HG03432 (cell line): ENCODE measurements around the gene PLEKHH1.
"Not testable (repeated sequence)": the region's sequence is repeated elsewhere in the genome, so short reads cannot be mapped to it uniquely, and the experiment has no call there.

ENCODE experiments used
- ATAC-seq: cut with Tn5 transposase; IDR thresholded peaks from one replicate; pipeline ENCODE4 v1.9.1; 2021; ENCODE audit warnings: mild to moderate bottlenecking, moderate library complexity; ENCODE audit not compliant: unreplicated experiment

Gene PLEKHH1

DNA sequence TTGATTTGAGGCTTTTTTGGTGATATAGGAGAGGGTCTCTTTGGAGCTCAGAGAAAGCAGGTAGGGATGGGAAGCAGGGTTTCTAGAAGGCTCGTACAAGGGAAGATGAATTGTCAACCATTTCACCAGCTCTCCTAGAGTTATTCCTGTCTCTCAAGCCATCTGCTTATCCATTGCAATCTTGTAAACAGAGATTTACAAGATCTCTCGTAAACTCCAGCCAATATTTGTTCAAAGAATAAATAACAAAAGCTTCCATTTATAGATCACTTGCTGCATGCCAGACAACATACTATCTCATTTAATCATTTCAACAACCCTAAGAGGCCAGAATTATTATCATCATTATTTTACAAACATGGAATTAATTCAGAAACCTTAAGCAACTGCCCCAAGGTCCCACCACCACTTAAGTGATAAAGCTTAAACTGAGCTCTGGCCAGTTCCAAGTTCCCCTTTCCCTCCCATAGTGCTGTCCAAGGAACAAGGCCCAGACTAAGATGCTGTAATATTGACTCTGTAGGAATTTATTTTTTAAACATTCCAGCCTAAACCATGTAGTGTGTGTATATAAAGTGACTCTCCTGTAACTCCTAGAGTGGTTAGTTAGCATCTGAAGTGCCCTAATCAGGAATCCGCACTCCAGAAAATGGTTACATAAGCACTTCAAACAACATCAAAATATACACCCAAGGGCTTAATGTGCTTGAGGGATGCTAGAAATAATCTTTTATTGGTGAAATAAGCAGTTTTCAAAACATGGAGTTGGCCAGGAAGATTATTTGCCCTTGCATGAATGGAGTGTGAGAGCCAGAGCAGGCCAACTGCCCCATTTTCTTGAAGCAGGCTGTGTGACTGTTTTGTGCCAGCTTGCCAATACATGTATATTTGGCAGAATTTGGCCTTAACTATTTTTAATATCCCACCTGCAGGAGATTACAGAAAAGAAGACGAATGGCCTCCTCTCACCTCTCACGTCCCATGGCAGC lies 2.8 kb upstream of the PLEKHH1 start:
- ATAC-seq = no peak

DNA sequence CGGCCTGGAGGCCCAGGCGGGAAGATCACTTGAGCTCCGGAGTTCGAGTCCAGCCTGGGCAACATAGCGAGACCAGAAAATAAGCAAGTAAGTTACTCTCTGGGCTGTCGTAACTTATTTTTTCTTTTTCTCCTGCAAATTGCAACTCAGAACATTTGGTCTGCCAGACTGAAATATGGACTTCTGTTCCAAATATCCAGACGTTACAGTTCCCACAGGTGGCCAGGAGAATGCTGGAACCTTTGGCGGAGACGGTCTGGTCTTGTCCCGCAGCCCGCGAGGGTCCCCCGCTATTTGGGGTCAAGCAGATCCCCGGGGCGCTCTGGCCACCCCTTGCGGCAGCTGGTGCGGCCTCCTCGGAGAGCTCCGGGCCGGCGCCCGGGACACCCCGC lies 488 bp upstream of the PLEKHH1 start:
- no peak for ATAC-seq

DNA sequence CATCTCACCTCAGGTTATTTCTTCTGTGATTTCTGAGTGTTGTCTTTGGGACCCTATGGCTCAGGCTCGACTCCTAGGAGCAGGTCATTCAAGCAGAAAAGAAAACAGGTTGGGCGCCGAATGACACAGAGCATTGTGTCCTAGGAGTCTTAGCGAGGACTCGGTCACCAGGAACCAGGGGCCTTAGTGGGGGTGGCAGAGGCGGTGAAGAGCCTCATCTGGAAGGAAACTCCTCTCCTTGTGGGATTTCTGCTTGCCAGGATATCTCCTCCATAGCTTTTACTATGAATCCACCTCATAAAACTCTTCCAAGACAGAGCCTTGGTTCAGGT lies 630 bp downstream of the PLEKHH1 start:
- ATAC-seq = no peak

DNA sequence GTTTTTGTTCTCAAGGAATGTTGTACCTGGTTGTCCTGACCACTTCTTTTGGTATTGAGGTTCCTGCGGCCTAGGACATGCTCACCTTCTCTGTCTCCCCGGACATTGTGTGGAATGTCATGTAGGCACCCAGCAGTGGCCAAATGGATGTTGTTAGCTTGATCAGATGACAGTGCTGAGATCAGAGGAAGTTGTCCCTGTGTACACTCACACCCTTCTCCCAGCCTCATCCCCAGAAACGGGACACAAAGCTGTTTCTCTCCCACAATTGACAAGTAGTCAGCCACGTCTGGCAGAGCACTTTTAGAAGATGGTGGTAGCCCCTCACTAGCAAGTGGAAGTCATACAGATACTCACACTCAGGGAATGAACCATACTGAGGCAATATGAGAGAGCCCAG lies 3.0 kb downstream of the PLEKHH1 start:
- no peak for ATAC-seq

DNA sequence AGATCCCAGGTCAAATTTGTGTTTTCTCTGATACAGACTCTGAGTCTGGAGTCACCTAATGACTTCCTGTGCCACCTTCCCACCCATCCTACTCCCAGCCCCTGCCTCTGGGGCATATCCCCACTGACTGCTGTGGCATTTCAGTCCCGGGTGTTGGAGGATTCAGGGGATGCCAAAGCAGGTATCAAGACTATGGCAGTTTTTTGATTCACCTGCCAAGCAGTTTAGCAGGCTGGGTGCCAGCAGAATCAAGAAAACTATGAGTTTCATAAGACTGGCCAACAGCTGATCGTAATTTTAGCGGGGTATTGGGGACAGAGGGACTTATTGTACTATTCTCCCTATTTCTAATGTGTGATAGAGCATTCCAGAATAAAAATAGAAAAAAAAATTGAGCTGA lies 4.6 kb downstream of the PLEKHH1 start:
- ATAC-seq = no peak

DNA sequence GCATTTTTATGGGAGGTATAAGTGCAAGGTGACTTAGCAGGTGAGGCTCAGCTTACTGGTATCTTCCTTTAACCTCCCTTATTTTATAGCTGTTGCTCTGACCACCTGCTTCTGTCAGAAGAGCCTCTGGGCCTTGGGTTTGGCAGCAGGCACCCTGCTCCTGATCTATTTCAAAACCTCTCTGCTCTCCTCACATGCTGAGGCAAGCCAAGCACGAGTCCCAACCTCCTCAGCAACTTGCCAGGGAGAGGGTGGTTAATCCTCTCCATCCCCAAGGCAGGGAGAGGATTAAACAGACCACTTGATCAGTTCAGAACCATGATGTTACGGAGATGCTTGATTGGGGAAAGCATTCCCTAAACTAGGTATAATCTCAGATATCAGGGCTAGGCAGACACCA lies 5.4 kb downstream of the PLEKHH1 start:
- ATAC-seq = no peak

DNA sequence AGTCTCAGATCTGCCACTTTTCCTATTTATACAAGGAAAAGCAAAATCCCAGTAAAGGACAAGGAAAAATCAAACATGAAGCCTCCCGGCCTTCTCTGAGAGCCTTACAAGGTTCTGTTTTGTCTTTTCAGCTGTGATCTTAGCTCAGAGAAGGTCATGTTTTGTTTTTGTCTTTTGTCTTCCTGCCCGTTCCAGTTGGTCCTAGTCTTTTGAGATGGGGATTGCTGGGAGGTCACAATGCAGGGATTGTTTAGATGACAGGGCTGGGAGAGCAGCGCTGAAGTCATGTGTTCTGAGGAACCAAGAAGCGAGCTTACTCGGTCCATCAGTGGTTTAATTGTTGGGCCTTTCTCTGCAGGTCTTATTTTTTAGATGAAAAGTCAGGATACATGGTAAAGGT lies 6.0 kb downstream of the PLEKHH1 start:
- no peak for ATAC-seq

DNA sequence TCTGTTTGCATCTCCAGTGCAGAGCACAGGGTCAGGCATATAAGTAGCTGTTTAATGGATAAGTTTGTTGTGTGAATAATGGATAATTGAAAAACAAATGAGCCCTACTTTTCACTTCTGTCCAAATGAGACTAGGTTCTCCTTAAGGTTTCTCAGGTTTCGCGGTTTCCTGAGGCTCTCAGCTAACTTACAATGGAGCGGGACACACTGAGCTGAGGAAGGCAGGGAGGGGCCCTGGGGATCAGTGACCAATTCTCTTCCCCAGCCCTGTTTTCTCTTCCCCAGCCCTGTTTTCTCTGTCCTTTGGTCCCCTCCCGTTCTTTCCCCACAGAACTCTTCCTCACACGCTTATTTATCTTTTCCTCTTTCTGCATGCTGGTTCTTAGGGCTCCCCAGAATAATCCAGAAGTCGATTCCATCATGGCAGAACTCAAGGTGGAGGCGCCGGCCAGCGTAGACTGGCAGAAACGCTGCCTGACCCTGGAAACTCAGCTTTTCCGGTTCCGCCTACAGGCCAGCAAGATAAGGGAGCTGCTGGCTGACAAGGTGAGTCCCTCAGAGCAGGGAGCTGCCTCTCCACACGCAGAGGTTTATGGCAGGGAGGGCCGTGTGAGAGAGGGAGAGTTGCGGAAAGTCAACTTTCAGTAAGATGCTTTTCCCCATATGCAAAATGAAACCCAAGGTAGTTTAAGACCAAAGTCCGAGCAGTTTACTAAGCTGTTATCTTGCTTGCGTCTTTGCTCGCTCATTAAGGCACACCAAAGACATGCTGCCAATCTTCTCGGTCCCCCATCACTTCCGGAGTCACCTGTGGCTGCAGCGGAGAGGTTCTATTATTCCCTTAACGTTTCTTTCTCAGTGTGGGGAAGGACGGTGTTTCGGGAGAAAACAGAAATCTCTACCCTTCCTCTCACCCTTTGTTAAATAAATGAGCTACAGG lies 8.6 kb downstream of the PLEKHH1 start:
- no peak for ATAC-seq

DNA sequence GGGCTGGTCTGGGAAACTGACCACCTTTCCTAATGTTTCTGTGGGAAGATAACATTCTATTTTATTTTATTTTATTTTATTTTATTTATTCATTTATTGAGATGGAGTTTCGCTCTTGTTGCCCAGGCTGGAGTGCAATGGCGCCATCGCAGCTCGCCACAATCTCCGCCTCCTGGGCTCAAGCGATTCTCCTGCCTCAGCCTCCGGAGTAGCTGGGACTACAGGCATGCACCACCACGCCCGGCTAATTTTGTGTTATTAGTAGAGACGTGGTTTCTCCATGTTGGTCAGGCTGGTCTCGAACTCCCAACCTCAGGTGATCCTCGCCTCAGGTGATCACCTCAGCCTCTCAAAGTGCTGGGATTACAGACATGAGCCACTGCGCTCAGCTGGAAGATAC lies 9.5 kb downstream of the PLEKHH1 start:
- ATAC-seq = not testable (repeated sequence)

DNA sequence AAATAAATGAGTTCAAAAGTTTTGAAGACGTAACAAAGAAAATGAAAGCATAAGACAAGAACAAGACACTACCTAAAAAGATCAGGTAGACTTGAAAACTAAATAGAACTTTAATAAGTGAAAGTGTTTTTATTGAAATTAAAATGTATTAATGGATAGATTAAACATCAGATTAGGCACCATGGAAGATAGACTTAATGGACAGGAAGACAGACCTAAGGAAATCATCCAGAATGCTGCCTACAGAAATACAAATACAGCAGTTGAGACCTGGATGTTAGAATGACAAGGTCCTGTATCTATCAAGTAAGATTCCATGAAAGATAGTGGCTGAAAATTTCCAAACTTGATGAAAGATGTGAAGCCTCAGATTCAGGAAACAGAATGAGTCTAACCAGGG lies 11.5 kb downstream of the PLEKHH1 start:
- ATAC-seq = no peak

DNA sequence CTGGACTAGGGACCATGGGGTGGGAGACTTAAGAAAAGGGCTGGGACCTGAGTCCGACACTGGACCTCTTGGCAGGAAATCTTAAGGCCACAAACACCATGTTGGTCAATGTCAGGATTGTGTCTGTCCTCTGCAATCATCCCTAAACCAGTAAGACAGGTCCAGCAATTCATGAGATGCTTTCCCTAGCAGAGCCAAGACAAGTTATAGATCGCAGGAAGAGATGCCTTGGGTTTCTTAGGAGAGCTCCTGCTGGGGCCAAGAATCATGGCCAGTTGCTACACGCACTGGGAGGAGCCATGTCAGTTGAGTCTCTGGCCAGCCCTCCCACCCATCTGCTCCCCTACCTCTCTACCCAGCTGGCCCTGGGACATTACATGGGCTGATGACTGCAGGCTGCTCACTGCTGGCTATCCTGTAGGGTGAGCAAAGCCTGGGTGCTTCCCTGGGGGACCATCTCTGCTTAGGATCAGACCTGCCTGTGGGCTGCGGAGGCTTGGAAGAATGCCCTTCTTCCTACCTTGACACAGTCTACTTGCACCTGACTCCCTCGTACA lies 14.2 kb downstream of the PLEKHH1 start:
- ATAC-seq = no peak

DNA sequence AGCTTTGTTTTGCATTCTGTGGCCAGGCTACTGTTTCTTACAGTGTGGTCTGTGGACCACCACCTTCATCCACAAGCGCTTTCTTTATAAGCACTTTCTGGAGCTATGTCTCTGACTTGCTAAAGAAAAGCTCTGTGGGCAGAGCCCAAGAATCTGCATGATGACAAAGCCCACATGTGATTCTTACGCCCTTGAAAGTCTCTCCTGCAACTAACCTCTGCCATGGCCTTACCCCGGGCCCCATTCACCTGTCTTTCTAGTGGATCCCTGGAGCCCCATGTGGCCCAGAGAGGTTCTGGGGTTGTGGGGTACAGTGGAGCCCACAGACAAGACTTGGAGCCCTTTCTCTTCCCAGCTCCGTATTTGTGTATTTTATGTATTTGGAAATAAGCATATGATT lies 16.6 kb downstream of the PLEKHH1 start:
- no peak for ATAC-seq

DNA sequence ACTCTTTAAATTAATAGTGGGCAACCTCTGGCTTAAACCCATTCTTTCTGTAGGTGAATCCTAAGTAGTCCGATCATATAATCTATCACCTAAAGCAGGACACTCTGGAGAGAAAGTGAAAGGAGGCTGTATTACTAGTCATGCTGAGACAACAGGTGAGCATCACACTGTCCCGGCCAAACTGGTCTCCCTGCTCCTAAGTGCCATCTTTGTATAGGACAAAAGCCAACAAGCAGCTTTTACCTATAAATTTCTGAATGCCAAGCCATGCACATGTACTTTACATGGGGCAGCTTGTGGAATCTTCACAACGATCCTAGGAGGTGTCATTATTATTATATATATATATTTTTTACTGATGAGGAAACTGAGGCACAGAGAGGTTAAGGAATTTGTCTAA lies 18.0 kb downstream of the PLEKHH1 start:
- ATAC-seq = no peak

DNA sequence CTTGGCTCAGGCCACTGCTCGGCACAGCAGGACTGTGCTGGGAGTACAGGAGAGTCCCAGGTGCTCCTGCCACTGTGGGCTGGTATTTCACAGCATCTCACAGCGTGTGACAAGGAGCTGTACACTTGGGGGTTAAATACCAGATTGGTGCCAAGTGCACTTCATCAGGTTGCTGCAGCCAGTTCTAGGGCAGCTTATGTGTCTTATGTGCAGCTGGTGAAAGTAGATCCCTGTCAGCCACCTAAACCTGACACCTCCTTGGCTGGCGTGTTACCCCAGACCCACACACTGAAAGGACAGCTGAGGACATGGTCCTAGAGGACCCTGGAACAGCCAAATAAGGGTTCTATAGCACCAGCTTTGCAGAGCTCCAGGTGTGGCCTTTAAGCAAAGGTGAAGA lies 18.9 kb downstream of the PLEKHH1 start:
- no peak for ATAC-seq

DNA sequence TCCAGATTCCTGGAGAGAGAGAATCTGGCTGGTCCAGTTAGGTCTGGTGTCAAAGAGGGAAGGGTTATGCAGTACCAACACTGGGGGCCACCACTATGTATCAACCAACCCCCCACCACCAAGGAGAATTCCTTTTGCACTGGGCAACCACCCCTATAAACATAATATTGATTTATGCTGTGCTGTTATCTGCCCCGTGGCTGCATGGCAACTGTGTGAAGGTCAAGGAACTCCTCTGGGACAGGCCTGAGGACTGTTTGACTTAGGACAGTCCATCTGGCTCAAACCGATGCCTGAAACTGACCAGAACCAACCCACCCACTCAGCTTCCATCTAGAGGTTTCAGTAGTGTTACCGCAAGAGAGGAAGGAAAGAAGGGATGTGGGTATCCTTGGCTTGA lies 20.5 kb downstream of the PLEKHH1 start:
- ATAC-seq = no peak

DNA sequence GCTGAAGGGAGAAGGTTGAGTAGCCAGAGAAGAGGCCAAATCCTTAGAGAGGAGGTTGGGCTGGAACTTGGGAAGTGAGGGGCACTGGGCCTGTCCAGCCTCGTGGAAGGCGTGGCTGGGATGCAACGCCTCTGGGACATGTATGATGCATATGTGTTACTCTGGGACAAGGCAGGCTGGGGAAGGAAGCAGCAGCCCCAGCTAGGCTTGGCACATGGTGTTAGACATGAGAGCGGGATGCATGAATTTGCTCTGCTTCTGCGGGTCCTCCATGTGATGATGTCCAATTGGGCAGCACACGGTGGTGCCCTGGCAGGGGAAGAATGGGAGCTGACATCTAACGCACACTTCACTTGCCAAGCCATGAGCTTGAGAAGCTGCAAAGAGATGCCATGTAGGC lies 21.3 kb downstream of the PLEKHH1 start:
- ATAC-seq = no peak

DNA sequence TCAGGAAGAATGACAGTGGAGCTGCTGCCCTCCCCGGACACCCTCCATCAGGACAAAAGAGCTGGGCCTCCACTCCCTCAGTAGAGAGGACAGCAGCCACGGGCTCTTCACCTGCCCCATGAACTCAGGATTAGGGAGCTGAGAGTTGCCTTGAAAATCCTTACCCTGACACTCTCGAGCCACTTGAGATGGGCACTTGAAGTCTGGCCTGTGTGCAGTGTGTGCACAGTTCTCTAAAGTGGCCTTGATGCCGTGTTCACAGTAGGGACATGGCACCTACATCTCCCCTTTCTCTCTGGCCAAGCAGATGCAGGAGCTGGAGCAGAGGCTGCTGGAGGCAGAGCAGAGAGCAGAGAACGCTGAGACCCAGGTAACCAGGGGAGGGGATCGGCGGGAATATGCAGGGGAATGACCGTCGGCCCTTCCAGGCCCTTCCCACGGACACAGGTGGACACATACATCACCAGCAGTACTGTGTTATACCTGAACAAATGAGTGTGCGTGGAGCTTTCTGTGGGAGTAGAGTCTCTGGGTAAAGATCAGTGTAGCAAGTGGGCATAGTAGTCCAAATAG lies 22.5 kb downstream of the PLEKHH1 start:
- no peak for ATAC-seq

DNA sequence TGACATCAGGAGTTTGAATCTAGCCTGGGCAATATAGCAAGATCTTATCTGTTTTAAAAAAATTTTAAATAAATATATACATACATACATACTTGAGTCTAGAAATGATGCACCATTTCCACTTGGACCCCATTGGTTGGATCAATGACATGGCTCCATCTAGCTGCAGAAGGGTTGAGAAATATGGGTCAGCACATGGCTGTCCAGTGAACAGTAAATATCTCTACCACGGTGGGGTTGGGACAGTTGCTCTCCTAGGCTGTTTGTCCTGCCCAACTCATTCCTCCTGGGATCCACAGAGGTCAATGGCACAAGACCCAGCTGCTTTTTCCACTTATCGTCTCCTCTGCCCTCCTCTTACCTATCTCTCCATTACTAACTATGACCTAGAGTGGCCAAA lies 23.6 kb downstream of the PLEKHH1 start:
- no peak for ATAC-seq

DNA sequence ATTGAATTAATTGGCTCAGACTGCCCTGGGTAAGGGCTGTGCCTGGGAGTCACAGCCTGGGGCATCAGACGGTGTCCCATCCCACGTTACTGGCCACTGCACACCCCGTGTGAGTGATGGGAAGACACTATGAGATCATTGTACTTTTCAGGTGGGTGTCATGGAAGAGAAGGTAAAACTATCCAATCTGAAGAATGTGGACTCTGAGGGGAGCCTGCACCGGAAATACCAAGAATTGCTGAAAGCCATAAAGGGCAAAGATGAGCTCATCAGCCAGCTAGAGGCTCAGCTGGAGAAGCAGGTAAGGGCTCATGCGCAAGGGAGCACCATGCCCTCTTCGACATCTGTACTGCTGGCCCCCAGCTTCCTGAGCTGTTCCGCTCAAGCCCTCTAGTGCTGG lies 24.0 kb downstream of the PLEKHH1 start:
- ATAC-seq = no peak

DNA sequence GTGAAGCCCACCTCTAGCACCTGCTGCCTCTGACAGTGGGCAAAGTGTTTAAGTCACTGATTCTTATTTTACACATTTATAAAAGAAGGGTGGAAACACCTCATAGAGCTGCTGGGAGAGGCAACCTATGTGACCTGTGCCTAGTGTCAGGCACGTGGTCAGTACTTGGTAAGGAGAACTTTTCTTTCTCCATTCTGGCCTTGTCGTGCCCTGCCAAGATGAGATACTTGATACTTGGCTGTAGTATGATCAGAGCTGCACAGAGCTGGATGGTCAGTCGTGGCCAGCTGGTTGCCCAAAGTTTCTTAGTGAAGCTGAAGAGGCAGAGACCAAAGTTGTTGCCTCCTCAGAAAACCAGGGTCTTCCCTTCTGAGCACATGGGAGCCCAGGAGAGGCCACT lies 24.6 kb downstream of the PLEKHH1 start:
- ATAC-seq = no peak

DNA sequence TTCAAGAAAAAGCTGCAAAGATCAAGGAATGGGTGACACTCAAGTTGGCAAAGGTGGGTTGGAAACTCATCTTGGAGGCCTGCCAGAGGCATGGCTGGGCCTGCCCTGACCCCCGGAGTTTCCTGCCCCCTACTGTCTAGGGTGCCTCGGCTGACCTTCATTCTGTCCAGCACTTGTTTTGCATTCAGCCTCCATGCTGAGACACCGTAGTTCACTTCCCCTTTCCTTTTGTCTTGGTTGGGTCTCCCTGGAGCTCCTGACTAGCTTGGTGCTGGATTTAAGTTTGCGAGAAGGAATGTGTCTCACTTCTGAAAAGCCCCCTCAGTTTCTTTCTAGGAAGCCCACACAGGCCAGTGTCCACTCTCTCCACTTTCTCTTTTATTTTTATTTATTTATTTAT lies 26.5 kb downstream of the PLEKHH1 start:
- ATAC-seq = no peak
